Epithelial cell of esophagus (primary cell): ENCODE data around the gene FOXJ1.
A peak's percentile ranks its signal among the peaks of the same experiment; 100 is the strongest.
"Not testable (repeated sequence)": the region's sequence is repeated elsewhere in the genome, so short reads cannot be mapped to it uniquely, and the experiment has no call there.

Source experiments
- DNase-seq: peaks from one replicate; pipeline ENCODE4 v3.0.0; 2010; ENCODE audit warnings: low read depth
- H3K4me3 ChIP-seq: 2 replicates; pipeline ENCODE4 v1.5.1; 2011; ENCODE audit warnings: mild to moderate bottlenecking, low read length, control low read depth
- CTCF ChIP-seq: IDR thresholded peaks from 2 replicates; pipeline ENCODE4 v1.5.1; 2011; ENCODE audit warnings: low read depth, mild to moderate bottlenecking, low read length, control low read depth, inconsistent platforms; ENCODE audit not compliant: insufficient read depth; ENCODE audit errors: missing control alignments

FOXJ1 gene, protein sequence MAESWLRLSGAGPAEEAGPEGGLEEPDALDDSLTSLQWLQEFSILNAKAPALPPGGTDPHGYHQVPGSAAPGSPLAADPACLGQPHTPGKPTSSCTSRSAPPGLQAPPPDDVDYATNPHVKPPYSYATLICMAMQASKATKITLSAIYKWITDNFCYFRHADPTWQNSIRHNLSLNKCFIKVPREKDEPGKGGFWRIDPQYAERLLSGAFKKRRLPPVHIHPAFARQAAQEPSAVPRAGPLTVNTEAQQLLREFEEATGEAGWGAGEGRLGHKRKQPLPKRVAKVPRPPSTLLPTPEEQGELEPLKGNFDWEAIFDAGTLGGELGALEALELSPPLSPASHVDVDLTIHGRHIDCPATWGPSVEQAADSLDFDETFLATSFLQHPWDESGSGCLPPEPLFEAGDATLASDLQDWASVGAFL

DNA sequence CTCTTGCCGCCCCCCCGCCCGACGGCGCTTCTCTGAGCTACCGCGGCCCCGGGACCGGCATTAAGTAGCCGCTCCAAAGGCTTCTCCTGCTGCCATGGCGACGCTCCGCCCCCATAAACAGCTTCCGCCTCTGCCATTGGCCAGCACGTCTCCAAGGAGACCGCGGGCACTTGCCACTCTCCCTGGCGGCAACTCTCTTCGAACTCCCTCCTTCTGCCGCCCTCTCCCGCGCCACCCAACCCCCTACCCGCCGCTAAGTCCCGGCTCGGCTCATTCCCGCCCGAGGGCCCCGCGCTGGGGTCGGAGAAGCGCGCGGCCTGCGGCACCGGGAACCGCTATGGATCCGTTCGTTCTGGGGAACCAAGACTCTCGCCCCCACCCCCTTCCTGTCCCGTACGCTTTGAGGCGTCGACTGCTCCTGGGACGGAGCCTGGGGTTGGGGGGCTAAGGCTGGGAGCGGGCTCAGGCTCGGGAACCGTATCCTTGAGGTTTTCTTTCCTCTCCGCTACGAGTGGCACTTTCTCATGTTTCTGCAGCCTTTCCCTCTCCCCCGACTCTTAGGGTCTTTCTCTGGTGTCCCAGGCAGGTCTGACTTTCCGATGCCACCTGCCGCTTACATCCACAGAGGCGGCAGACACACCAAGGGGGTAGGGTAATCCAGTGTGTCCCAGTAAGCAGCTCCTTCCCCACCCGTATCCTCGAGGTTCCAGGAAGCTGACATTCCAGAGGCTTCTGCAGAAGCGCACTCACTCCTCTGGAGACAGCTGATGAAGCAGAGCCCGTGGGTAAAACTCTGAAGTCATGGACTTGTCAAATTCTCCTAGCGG is at the start of gene FOXJ1:
TSS of gene FOXJ1 (minus strand) at position 34 of the 827 bp plus-strand sequence. CDS start 850 bp downstream, outside the sequence.
- peak; percentile 86 for DNase-seq
- peak within 1 kb of the TSS; percentile 37 for H3K4me3 ChIP-seq
- no peak for TF ChIP-seq CTCF

DNA sequence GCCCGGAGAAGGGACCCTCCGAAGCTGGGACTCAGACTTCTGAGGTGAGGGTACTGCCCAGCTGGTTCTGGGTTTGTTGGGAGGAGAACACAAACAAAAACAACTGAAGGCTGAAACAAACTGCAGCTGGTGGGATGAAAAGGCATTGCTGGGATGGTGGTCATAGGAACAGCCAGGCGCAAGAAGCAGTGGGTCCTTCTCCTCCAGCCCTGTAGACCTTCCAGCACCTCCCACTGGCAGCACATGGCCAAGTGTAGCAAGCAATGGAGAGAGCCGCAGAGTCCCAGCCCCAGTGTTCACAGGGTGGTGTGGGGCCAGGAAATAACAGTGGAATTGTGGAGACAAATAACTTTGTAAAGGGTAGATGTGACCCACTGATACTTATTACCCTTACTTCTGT is 48.7 kb upstream of the FOXJ1 start:
- DNase-seq, result no peak
- H3K4me3 ChIP-seq, result no peak overlapping the region
- TF ChIP-seq CTCF, result no peak

DNA sequence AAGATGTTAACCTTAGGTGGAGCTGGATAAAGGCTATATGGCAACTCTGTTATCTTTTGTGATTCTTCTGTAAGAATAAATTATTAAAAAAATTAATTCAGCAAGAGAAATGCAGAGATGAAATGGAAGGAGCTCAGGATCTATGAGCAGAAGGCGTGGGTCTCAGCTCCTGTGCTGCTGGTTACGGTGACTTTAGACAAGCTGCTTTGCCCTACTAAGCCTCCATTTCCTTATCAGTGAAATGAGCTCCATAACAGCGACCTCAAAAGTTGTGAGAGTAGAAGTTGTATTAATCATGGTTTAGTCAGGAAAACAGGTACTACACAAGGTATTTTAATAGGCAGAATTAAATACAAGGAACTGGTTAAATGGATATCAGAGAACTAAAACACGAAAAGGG is 48.2 kb upstream of the FOXJ1 start:
- no peak for TF ChIP-seq CTCF

DNA sequence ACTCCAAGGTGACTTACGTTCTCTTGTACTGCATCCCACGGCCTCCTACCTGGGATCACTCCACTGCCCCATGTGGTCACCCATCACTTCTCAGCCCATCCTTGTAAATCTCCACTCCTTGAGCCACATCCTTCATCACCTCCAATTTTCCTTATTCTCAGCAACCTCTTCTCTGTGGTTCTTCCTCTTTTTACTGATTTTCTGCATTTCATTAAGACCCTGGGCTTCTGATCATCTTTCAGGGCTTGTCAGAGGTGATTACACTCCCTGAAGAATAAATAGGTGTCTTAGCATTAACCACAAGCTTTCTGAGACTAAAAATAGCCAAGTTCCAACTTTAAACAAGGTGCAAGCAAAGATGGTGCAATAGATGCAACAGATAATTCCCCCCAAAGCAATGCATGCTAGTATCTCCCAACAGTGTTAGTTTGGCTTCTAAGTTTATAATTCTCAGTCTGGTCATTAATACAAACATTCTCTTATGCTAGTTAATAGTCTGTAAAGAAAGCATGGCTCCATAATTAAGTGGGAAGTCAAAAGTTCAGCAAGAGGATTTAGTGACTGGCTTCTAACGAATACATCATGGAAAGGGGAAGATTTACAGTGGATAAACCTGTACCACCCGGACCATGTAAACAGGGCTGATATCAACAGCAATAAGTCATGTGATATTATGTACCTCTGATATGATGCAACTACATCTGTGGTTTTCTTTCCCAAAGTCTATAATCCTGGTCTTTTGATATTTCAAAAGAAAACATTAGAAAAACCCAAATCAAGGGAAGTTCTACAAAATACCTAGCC is 47.4 kb upstream of the FOXJ1 start:
- DNase-seq, result no peak
- no peak overlapping the region for H3K4me3 ChIP-seq
- no peak for TF ChIP-seq CTCF

More for the DNA sequence above, 48.2 kb upstream of the FOXJ1 start:
- no peak overlapping the region for H3K4me3 ChIP-seq
- DNase-seq, result no peak

DNA sequence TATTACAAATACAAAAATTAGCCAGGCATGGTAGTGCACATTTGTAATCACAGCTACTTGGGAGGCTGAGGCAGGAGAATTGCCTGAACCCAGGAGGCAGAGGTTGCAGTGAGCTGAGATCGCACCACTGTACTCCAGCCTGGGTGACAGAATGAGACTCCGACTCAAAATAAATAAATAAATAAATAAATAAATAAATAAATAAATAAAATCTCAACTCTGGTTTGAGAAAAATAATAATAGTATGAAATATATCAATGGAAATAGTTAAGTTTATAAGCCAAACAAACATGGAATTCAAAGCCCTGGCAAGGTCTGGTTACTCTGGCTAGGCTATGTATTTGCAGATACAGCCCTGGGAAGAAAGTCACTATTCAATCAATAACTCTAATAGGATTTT is 45.7 kb upstream of the FOXJ1 start:
- DNase-seq, H3K4me3 ChIP-seq: not testable (repeated sequence)

DNA sequence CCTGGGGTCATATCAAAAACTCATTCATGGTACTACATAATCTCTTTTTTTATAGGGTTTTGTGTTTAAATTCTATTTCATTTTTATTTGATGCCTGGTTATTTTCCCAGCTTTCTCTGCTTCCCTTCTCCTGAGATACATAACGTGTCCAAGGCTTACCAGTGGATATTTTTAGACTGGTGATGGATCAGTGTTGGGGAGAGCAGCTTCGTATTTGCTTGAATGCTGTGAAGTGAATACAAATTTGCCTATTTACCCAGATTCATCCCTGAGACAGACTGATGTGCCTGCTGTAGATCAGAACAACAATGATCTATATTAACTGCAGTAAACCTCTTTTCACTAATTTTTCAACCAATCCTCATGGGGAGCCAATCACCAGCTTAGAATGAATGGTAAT is 43.2 kb upstream of the FOXJ1 start:
- no peak overlapping the region for H3K4me3 ChIP-seq
- TF ChIP-seq CTCF, result no peak
- DNase-seq, result no peak

- peak; percentile 88 for TF ChIP-seq CTCF
- H3K4me3 ChIP-seq, result no peak overlapping the region
- DNase-seq, result peak; percentile 90
Measured at GRCh38 chr17:76182016-76182764, 41.1 kb upstream of the FOXJ1 start.
